Measurements from ENCODE around the gene ELOVL7. TPM values are rescaled to one million over a fixed set of nuclear protein-coding genes. Genes with fewer than 3 reads are reported as not detected.
"Not testable (repeated sequence)": the region's sequence is repeated elsewhere in the genome, so short reads cannot be mapped to it uniquely, and the experiment has no call there.

The ELOVL7 gene
- polyA plus RNA-seq, 1 experiment, result 0.02 TPM

GRCh38 chr5:60870857-60871256, 26.8 kb upstream of the ELOVL7 start:
- POLR2A ChIA-PET, result no interaction called here
- CTCF ChIA-PET, result interaction anchor here (0.7 kb wide), 1 partner anchor 83 kb away, joined by 3 read pairs; no protein-coding TSS in a partner anchor
- H3K4me3 ChIP-seq (ENCODE audit: low read depth, low read length), result no peak overlapping the region
- H3K36me3 ChIP-seq (ENCODE audit: control insufficient read depth, insufficient read depth, low read length), result no peaks in the 10 kb centered on the region
- TF ChIP-seq, protein P1, sequence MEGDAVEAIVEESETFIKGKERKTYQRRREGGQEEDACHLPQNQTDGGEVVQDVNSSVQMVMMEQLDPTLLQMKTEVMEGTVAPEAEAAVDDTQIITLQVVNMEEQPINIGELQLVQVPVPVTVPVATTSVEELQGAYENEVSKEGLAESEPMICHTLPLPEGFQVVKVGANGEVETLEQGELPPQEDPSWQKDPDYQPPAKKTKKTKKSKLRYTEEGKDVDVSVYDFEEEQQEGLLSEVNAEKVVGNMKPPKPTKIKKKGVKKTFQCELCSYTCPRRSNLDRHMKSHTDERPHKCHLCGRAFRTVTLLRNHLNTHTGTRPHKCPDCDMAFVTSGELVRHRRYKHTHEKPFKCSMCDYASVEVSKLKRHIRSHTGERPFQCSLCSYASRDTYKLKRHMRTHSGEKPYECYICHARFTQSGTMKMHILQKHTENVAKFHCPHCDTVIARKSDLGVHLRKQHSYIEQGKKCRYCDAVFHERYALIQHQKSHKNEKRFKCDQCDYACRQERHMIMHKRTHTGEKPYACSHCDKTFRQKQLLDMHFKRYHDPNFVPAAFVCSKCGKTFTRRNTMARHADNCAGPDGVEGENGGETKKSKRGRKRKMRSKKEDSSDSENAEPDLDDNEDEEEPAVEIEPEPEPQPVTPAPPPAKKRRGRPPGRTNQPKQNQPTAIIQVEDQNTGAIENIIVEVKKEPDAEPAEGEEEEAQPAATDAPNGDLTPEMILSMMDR (IDR thresholded peaks at IDR 0.05; ENCODE audit: insufficient read depth, low read depth, low read length), result no peak
- DNase-seq (ENCODE audit: low read depth), result no peak
- H3K27me3 ChIP-seq (ENCODE audit: control insufficient read depth, insufficient read depth, low read length), result no peaks in the 10 kb centered on the region

DNA sequence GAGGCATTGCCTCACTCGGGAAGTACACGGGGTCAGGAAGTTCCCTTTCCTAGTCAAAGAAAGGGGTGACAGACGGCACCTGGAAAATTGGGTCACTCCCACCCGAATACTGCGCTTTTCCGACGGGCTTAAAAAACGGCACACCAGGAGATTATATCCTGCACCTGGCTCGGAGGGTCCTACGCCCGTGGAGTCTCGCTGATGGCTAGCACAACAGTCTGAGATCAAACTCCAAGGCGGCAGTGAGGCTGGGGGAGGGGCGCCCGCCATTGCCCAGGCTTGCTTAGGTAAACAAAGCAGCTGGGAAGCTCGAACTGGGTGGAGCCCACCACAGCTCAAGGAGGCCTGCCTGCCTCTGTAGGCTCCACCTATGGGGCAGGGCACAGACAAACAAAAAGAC, 16.5 kb upstream of the ELOVL7 start:
- H3K4me3 ChIP-seq (ENCODE audit: low read depth, low read length); CTCF ChIA-PET; H3K27me3 ChIP-seq (ENCODE audit: control insufficient read depth, insufficient read depth, low read length); DNase-seq (ENCODE audit: low read depth); H3K36me3 ChIP-seq (ENCODE audit: control insufficient read depth, insufficient read depth, low read length); POLR2A ChIA-PET: not testable (repeated sequence)

DNA sequence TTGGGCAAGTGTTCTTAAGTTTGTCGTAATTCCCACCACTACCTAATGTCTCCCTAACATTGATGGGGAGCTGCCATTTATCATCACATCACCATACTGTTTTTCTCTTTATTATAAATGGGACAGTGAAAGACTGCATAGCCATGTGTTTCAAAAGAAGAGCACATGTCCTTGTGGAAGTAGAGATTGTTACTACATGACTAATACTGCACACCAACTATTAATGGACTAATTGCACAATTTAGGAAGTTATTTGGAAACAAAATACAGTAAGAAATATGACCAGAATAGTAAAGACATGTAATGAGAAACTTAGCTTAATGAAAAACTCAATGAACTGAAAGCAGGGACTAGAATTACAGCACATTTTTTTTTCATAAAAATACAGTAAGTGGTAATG, 12.0 kb upstream of the ELOVL7 start:
- H3K27me3 ChIP-seq (ENCODE audit: control insufficient read depth, insufficient read depth, low read length), result no peaks in the 10 kb centered on the region
- no peaks in the 10 kb centered on the region for H3K36me3 ChIP-seq (ENCODE audit: control insufficient read depth, insufficient read depth, low read length)
- TF ChIP-seq, protein P1 (IDR thresholded peaks at IDR 0.05; ENCODE audit: insufficient read depth, low read depth, low read length), result no peak
- CTCF ChIA-PET, result interaction anchor here (0.6 kb wide), 1 partner anchor 11 kb away, joined by 3 read pairs; no protein-coding TSS in a partner anchor
- DNase-seq (ENCODE audit: low read depth), result peak; percentile 47
- POLR2A ChIA-PET, result interaction anchor here (0.6 kb wide), 2 partner anchors 313 to 1751 kb away, joined by 3 read pairs; no protein-coding TSS in a partner anchor
- no peak overlapping the region for H3K4me3 ChIP-seq (ENCODE audit: low read depth, low read length)

GRCh38 chr5:60852940-60853339, 8.9 kb upstream of the ELOVL7 start:
- CTCF ChIA-PET, result interaction anchor here (1.1 kb wide), 1 partner anchor 35 kb away, joined by 3 read pairs; no protein-coding TSS in a partner anchor
- Histone ChIP-seq H3K36me3 (ENCODE audit: control insufficient read depth, insufficient read depth, low read length) (no peaks in the 10 kb centered on the region), H3K27me3 (ENCODE audit: control insufficient read depth, insufficient read depth, low read length) (no peaks in the 10 kb centered on the region), H3K4me3 (ENCODE audit: low read depth, low read length) (no peak overlapping the region)
- no peak for DNase-seq (ENCODE audit: low read depth)
- POLR2A ChIA-PET, result no interaction called here
- TF ChIP-seq, protein P1 (IDR thresholded peaks at IDR 0.05; ENCODE audit: insufficient read depth, low read depth, low read length), result no peak

DNA sequence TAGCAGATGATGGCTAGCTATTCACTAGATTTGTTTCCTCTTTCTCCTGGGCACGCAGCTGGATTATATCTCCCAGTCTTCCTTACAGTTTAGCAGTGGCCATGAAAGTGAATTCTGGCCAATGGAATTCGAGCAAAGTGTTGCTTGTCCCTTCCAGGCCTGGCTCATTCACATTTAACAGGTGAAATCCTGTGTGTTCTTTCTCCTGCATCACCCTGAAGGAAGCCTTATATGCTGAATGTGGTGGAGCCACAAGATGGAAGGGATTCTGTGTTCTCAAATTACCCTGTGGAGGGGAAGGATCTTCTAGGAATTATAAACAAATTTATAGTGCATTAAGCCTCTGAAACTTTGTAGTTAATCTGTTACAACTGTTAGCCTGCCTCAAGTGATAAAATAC, 8.2 kb upstream of the ELOVL7 start:
- DNase-seq (ENCODE audit: low read depth), result no peak
- Histone ChIP-seq H3K36me3 (ENCODE audit: control insufficient read depth, insufficient read depth, low read length) (no peaks in the 10 kb centered on the region), H3K4me3 (ENCODE audit: low read depth, low read length) (no peak overlapping the region), H3K27me3 (ENCODE audit: control insufficient read depth, insufficient read depth, low read length) (no peaks in the 10 kb centered on the region)
- TF ChIP-seq, protein P1 (IDR thresholded peaks at IDR 0.05; ENCODE audit: insufficient read depth, low read depth, low read length), result no peak
- ChIA-PET CTCF (interaction anchor here (1.1 kb wide), 1 partner anchor 35 kb away, joined by 3 read pairs; no protein-coding TSS in a partner anchor), POLR2A (no interaction called here)

- Histone ChIP-seq H3K27me3 (ENCODE audit: control insufficient read depth, insufficient read depth, low read length) (0 out of 2 replicates have a peak, but pooled peaks cover 1% of the 10 kb centered on the region), H3K4me3 (ENCODE audit: low read depth, low read length) (no peak overlapping the region), H3K36me3 (ENCODE audit: control insufficient read depth, insufficient read depth, low read length) (no peaks in the 10 kb centered on the region)
- POLR2A ChIA-PET, result no interaction called here
- CTCF ChIA-PET, result no interaction called here
- TF ChIP-seq, protein P1 (IDR thresholded peaks at IDR 0.05; ENCODE audit: insufficient read depth, low read depth, low read length), result no peak
- DNase-seq (ENCODE audit: low read depth), result no peak
These were observed 7.6 kb upstream of the ELOVL7 start for GRCh38 chr5:60851626-60852025.

All from BJ (cell line).